Neural cell (in vitro differentiated cells): ENCODE measurements around the gene PGA3.

Experiments
- CTCF ChIP-seq: fragments of 450-650 bp; IDR thresholded peaks from 2 replicates; pipeline ENCODE4 v1.5.1; 2014; ENCODE audit warnings: antibody characterized with exemption, mild to moderate bottlenecking, moderate library complexity; ENCODE audit not compliant: poor library complexity, severe bottlenecking
- EZH2 ChIP-seq: fragments of 200-600, 300-800 bp; shearing (Covaris generic), sonication (generic); IDR thresholded peaks from 2 replicates; pipeline ENCODE4 v1.6.1; 2014; ENCODE audit warnings: antibody characterized with exemption, low read length, borderline replicate concordance, mild to moderate bottlenecking; ENCODE audit not compliant: insufficient read depth, poor library complexity, severe bottlenecking
- MXI1 ChIP-seq: fragments of 450-650 bp; conservative IDR thresholded peaks from 2 replicates; pipeline ENCODE4 v1.6.1; 2014; ENCODE audit warnings: antibody characterized with exemption, mild to moderate bottlenecking; ENCODE audit not compliant: poor library complexity, severe bottlenecking
- POLR2AphosphoS5 ChIP-seq: IDR thresholded peaks from 2 replicates; pipeline ENCODE4 v1.6.1; 2012

- TF ChIP-seq CTCF = no peak
- TF ChIP-seq EZH2 = no peak
- no peak for TF ChIP-seq MXI1
- no peak for TF ChIP-seq POLR2AphosphoS5
Measured at GRCh38 chr11:61170566-61170965, 32.7 kb upstream of the PGA3 start.
